HG02970 (cell line): ENCODE measurements around the gene MSMP.
A peak's percentile ranks its signal among the peaks of the same experiment; 100 is the strongest.

Experiments used
- ATAC-seq: cut with Tn5 transposase; IDR thresholded peaks from one replicate; pipeline ENCODE4 v1.9.1; 2021; ENCODE audit warnings: mild to moderate bottlenecking, moderate library complexity, moderate number of reproducible peaks; ENCODE audit not compliant: unreplicated experiment, low FRiP score

MSMP gene

DNA sequence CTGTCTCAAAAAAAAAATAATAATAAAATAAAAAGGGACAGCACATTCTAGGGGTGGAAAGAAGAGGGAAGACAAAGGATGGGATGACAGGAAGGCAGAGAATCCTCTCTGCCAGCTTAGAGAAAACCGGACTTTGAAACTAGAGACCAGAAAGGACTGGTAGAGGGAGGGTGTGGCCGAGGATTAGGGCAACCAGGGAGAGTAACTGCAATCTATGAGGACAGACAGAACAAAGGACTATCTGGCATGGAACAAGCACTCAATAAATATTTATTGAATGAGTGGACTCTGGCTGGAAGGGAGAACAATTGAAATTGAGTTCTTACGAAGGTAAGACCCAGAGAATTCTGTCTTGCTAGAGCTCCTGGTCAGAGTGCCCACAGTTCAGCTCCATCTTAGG lies 7.5 kb downstream of the MSMP start:
- ATAC-seq = no peak

DNA sequence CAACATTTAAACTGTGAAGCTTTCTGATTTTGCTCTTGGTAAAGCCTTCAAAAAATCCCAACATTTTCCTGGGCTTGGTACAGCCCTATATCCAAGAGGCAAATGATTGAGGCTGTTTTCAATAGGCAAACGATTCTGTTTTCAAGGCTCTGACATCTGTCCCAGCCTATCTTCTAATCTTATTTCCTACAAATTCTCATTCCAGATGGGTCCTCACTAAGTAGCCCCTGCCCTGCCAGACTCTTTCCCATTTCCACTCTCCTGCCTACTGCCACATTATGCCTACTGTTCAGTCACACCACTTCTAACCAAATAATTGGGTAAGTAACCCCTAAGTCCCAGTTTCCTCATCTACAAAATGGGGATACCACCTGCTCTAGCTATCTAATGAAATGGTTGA lies 8.5 kb downstream of the MSMP start:
- ATAC-seq = no peak

DNA sequence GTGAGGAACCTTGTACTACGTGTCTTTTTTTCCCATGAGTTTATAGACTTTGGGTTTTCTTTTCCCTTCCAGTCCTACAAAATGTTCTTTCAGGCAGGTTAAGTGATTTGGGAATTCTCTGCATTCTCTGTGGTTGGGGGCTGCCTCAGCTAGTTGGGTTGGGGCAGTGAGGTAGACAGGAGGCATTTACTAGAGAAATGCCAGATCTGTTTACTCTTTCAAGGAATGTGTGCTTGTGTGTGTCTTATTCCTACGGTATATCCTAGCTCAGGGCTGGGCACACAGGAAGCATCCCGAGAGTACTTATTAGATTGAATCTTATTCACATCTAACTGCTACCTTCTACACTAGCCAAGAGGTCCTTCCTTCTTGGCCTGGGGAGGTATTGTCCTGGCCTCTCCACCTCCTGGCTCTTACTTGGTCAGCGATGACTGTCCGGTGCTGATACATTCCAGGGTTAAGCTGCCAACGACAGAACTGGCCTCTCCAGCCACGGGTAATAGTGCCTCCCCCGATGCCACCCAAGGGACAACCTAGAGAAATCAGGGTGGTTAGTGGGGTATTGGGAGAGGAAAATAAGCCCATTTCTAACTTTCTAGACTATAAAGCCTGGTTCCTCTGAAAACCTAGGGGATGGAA lies 10.1 kb downstream of the MSMP start:
- no peak for ATAC-seq

DNA sequence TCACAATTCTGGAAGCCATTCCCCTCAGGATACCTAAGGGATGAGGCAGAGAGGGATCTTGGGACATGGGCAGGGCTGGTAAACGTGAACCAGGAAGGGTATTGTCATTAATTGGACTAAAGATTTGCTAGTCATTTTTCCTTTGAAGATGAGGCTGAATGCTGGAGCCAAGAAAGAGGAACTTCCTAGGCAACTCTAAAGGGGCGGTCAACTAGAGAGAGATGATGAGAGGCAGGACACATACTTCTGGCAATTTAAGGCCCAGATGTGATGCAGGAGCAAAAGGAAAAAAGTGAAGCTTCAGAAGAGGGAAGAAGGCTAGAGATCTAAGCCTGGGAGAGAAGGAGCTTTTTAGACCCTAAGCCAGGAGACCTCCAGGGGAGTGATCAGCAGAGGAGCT lies 10.6 kb downstream of the MSMP start:
- ATAC-seq = no peak

DNA sequence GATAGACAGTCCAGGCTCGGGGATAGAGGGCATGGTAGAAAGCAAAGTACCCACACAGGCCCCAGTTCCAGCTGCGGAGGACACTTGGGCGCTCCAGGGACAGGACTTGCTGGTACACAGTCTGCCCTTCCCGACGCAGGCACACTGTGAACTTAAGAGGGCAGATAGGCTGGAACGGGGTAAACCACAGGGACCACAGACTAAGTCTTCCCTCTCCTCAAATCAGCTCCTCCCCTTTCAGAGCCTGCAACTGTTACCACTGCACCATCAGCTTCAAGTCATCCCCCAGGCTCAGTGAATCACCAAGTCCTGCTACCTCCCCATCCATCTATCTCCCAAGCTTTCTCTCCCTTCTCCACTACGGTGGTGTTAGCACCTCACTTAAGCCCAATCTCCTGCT lies 12.3 kb downstream of the MSMP start:
- no peak for ATAC-seq

DNA sequence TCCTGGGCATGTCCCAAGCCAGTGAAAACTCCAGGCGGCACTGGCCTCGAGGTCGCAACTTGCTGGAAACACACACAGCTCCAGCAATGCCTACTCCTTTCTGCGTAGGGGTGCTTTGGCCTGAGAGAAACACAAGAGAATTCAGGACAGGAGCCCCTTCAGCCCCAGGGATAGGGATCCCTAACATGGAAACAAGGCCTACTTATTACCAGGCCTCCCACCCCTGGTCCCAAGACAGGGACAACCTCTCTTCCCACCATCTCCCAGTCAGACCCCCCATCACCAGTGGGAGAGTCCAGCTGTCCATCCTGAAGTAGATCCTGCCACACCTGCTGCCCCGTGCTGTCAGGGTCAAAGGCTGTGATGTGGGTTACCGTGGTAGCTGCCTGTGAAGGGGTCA lies 13.8 kb downstream of the MSMP start:
- ATAC-seq = no peak

DNA sequence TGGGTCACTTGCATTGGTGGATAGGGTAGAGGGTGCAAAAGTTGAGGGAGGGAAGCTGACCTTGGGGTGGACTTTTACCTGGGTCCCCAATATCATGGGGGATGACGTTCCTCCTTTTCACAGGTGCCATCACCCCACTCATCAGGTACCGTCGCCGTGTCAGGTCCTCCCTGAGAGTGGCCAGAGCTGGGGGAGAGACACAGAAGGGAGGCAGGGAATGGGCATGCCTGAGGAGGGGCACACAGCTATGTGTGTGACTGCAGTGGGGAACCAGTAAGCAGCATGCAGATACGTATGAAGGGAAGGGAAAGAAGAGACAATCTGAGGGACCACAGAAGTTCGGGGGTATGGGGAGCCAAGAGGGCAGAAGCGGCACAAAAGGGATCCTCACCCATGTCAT lies 15.2 kb downstream of the MSMP start:
- ATAC-seq = no peak

DNA sequence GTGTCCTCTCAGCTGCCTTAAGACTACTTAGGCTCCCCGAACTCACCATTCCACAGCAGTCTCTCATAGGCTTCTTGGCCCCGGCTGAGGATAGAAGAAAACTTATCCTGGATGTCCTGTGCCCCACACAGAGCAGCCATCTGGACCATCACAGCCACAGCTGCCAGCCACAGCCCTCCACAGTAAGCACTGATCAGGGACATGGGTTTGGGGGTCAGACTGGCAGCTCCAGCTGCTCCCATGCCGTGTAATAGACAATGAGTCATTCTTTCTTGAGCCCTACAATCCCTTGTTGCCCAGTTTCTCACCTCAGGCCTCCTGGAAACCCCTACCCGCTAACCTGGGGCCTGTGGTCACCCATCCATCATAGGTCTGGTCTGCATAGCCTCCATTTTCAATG lies 15.9 kb downstream of the MSMP start:
- ATAC-seq = no peak

DNA sequence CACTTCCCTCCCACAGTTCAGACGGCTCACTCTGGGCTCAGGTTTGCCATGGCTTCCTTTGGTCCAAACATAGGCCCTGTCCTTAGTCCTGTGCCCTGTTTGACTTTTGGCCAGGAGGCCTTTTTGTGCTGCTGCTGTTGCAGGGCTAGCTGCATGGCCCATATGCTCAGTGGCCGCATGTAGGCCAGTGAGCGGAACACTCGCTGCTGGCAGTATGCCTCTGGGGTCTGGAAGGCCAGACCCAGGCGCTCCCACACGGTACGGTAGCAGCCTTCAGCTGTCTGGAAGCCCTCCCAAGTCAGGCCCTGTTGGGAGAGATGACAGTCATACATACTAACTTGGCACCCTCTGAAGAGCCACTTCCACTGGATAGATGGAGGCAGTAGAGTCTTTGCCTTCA lies 16.9 kb downstream of the MSMP start:
- no peak for ATAC-seq

DNA sequence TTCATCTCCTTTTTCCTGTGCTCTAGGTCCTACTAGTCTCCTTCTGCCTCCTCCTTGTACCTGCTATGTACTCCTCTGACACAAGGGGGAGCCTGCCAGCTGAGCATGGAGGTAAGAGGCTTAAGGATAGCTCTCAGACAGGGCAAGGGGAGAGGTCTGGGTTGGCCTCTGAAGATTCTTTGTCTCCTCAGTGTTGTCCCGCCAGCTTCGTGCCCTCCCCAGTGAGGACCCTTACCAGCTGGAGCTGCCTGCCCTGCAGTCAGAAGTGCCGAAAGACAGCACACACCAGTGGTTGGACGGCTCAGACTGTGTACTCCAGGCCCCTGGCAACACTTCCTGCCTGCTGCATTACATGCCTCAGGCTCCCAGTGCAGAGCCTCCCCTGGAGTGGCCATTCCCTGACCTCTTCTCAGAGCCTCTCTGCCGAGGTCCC lies 17.9 kb downstream of the MSMP start:
- ATAC-seq = no peak

DNA sequence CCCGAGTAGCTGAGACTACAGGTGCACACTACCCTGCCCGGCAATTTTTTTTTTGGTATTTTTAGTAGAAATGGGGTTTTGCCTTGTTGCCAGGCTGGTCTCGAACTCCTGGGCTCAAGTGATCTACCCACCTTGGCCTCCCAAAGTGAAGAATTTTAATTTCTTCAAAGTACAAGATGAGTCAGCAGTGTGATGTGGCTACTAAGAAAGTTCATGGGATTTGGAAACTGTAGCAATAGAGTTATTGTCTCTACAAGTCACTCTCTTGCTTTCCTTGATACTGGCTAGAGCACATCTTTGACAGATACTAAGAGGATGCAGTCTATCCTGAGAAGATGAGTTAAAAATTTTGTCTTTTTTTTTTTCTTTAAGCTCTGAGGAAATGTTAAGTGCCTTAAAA lies 20.0 kb downstream of the MSMP start:
- ATAC-seq = no peak

DNA sequence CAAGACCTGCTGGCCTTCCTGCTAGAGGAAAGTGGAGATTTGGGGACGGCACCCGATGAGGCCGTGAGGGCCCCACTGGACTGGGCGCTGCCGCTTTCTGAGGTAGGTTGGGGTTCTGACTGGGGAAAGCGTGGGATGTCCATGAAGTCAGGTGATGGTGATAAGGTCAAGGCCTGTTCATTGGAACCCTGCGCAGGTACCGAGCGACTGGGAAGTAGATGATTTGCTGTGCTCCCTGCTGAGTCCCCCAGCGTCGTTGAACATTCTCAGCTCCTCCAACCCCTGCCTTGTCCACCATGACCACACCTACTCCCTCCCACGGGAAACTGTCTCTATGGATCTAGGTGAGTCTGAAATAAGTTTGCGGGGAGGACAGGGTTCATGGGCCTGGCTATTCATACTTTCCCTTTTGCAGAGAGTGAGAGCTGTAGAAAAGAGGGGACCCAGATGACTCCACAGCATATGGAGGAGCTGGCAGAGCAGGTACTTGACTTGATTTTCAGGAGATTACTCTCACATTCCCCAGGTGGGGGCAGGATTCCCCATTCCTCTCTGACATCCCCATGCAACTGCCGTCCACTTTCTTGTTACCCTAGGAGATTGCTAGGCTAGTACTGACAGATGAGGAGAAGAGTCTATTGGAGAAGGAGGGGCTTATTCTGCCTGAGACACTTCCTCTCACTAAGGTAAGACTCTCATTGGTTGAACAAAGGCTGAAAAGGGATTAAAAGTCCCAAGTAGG lies 21.1 kb downstream of the MSMP start:
- no peak for ATAC-seq

DNA sequence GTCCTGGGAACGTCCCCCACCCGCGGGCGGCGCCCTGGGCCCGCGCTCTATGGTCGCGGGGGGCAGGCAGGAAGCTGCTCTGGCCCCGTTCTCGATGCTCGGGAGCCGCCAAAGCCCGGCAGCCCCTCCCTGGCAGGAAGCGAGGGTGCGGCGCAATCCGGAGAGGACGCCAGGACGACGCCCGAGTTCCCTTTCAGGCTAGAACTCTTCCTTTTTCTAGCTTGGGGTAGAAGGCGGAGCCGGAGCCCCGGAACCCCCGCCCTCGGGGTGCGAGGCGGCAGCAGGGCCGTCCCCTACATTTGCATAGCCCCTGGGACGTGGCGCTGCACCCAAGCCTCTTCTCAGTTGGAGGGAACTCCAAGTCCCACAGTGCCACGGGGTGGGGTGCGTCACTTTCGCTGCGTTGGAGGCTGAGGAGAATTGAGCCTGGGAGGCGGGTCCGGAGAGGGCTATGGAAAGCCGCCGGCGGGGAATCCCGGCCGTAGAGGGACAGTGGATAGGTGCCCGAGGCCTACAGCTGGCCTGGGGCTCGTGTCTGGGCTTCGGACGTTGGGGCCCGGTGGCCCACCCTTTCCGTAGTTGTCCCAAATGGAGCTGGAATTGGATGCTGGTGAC lies 21.8 kb downstream of the MSMP start, which contains the start of the genes CREB3 and TLN1:
Gene CREB3 (plus strand): TSS at position 482 of the 615 bp plus-strand sequence. CDS start 107 bp downstream, at position 589.
Gene TLN1 (minus strand): TSS at position 11 of the 615 bp plus-strand sequence. CDS start 6,501 bp downstream, outside the sequence.
- peak; percentile 77 for ATAC-seq

DNA sequence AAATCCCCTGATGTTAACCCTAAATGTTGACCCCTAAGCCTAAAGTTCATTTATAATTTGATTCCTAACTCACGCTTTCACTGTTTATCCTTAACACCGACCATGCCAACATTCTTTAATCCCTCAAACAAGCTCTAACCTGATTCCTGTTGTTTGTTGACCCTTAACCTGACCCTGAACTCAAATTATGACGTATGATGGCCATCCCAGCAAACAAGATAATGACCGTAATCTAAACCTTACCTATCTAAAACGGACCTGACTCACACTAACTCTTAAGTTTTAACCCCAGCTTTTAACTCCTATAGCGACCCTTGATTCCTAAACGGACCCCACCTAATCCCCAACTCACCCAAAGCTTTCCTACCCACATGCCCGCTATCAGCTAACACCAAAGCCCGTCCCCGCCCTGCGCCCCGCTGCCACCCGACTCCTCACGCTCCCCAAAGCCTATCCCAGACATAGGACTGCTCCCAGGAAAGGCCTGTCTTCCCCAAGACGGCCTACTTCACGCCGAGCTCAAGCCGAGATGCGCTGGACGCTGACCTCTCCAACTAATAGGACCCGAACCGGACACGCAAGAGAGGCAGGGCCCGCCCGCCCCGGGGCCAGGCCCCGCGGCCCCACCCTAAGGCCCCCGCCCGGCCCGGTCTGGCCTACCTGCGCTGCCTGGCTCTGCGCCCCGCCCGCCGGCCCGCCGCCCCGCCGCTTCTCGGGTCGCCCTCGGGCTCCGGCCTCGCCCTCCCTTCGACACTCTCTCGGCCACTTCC lies 22.5 kb downstream of the MSMP start:
- ATAC-seq = no peak

DNA sequence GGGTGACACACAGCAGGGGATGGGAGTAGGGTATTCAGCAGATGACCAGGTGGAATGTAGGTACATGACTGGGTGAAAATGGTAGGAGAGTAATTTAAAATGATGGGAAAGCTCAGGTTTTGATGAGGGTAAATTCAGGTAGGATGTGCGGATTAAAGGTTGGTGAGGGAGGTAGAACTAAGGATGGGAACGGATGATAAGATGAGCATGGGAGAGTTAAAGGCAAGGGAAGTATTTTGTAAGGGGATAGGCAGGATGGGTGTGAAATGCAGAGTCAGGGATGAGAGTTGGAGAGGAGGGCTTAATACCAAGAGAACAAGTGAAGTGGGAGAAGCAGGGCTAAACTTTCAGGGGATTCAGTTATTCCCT lies 23.6 kb downstream of the MSMP start:
- ATAC-seq = no peak

DNA sequence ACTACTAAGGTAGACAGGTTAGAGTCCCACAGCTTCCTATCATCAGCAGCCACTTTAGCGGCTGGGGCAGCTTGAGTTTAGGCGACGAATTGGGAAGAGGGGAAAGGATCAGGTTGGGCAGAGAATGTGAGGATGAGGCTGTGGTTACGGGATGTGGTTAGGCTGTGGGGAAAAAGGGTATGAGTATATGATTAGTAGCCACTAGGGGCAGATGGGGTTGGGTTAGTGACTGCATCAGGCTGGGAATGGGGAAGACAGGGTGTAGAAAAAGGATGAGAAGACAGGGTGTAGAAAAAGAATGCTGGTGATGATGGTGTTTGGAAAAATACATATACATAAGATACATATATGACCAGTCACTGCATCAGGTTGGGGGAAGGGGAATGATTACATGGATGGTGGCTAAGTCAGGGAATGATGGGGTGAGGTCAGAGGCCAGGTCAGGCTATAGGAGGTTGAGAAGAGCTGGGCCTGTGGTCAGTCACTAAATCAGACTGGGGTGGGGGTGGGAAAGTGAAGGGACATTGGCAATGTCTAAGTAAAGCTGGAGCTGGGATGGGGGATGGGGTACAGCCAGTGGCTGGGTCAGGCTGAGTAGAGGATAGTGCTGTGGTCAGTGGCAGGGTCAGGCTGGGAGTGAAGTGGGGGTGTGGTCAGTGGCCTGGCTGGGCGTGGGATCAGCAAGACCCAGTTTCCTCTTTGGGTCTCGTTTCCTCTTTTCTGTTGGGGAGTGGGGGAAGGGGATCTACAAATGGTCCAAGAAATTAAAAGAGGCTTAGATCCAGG lies 24.2 kb downstream of the MSMP start:
- no peak for ATAC-seq

DNA sequence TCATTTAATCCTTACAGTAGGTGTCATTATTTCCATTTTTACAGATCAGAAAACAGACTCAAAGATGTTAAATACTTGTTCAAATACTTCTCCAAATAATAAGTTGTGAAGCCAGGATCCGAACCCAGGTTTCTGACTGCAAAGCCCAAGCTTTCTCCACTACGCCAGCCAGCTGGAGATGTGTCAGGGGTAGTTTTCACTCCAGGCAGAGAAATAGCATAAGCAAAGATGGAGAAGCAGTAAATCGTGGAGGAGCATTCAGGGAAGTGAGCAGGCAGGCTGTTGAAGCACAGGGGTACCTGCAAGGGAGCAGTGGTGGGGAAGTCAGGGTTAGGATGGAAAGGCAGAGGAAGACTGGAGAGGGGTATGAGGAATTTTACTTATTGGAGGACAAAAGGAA lies 25.0 kb downstream of the MSMP start:
- no peak for ATAC-seq

DNA sequence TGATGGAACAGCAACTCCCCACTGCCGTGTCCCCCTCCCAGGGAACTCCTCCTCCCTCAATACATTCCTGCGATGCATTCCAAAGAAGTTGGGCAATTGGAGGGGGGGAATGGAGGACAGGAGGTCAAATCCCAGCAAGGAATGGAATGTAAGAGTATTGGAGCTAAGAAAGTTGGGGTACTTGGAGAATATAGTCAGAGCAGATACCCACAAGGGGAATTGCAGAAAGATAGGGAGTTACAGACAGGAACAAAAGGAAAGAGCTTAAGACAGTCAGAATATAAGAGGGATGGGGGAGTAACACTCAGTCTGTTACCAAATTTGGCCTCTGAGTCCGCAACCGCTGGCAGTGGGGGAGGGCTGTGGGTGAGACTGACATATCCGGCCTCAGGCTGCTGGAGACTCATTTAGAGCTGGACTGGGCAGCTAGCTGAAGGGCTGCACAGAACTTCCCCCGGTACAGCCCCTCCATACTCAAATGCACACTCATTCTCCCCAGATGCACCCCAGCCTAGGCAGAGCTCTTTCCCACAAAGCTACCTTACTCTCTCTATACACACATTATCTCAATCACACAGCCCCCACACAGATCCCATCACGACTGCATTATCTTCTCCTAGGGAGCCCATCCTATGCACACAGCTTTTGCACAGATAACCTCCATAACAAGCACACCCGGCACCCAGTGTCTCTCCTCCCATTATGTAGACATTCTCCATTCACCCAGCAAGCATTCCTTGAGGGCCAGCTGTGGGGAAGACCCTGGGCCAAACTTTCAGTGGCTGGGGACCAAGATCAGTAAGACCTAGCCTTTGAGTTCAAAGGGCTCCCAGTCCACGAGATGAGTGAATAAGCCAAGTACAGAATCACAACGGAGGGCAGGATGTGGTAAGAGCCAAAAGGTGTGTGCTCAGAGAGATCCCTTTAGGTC lies 25.8 kb downstream of the MSMP start:
- no peak for ATAC-seq

DNA sequence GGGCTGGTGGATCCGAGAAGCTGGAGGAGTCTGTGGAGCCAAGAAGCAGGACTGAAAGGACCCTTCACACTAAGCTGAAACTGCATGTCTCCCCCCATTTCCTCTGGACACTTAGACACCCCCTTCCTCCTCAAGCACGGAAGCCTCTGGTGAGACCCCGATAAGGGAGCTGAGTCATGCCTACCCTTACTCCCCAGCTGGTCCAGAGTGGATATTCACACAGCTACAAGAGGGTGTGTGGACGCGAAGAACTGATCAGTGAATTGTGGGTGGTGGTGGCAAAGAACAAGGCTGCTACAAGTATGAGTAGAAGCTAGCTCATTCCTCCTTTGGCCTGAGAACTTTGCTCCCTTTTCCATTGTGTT lies 26.4 kb downstream of the MSMP start:
- no peak for ATAC-seq
